ENCODE measurements around the gene PNN. TPM values are rescaled to one million over a fixed set of nuclear protein-coding genes. Genes with fewer than 3 reads are reported as not detected.
"Not testable (repeated sequence)": the region's sequence is repeated elsewhere in the genome, so short reads cannot be mapped to it uniquely, and the experiment has no call there.

The PNN gene
- polyA plus RNA-seq, 3 donors from 2014 or later = 9.5 to 34.7 (median 17.1) TPM

DNA sequence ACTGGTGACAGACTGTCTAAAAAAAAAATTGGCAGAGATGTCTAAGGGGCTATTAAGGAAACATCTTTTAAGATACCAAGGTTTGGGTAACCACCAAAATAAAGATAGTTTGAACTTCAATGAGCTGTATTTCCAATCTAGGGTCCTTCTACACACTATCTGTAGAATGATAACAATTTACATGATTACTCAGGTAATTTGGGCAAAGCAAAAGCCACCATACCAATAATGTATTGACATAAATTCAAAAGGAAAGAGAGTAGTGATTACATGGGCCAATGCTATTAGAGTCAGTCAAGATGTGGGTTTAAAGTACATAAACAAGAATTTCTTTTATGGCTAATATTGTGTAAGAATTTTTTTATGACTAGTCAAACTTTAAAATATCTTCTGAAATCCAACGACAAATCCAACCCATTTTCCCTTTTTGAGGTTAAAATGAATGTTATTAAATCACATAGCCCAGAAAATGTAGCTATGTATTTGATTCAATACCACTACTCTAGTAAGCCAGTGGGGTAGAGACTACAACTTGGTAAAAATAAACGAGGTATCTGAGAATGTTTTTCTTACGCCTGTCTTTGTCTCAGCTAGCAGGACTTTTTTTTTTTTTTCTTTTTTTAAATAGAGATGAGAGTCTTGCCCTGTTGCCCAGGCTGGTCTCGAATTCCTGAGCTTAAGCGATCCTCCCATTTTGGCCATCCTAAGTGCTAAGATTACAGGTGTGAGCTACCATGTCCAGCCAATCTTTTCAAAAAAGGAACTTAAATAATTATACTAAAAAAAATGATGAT, 10.4 kb downstream of the PNN start:
- peaks cover 0 to 5% (median 0%) of the 10 kb centered on the region in 3 donors for H3K27me3 Mint-ChIP-seq (ENCODE audit: low read depth in 3 of 3)
- peaks cover 5 to 12% (median 9%) of the 10 kb centered on the region in 3 donors for H3K36me3 Mint-ChIP-seq
- H3K4me1 Mint-ChIP-seq = peaks cover 6 to 13% of the 10 kb centered on the region in 2 donors
- DNase-seq = no peak
- H3K27ac Mint-ChIP-seq = peak overlapping the region in 2 of 6 donors; percentile 54 to 61
- no peaks in the 10 kb centered on the region for H3K9me3 Mint-ChIP-seq
- no peak overlapping the region for H3K4me3 Mint-ChIP-seq

DNA sequence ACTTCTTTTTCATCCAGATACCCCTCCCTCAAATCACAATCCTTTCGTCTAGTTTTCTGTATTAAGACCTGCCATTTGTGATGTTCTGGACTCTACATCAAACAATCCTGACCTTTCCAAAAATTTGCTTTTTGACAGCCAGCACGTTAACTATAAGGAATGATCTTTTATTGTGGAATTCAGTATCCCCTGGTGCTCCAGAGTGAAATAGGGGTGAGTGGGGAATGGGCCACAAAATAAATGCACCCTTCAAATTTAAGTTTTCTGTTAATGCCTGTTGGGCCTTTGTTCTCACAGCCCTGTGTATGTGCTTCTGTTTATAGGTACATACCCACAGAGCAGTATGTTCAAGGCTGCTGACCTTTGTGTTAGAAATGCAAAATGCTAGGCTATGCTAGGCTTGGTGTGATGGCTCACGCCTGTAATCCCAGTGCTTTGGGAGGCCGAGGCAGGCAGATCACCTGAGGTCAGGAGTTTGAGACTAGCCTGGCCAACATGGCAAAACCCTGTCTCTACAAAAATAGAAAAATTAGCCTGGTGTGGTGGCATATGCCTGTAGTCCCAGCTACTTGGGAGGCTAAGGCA, 12.0 kb downstream of the PNN start:
- DNase-seq = no peak
- Mint-ChIP-seq H3K27ac (peak overlapping the region in 2 of 6 donors; percentile 24 to 68), H3K27me3 (ENCODE audit: low read depth in 3 of 3) (peaks cover 0 to 5% (median 0%) of the 10 kb centered on the region in 3 donors), H3K4me1 (peaks cover 6 to 13% of the 10 kb centered on the region in 2 donors), H3K9me3 (no peaks in the 10 kb centered on the region), H3K36me3 (peaks cover 5 to 12% (median 9%) of the 10 kb centered on the region in 3 donors), H3K4me3 (no peak overlapping the region)

DNA sequence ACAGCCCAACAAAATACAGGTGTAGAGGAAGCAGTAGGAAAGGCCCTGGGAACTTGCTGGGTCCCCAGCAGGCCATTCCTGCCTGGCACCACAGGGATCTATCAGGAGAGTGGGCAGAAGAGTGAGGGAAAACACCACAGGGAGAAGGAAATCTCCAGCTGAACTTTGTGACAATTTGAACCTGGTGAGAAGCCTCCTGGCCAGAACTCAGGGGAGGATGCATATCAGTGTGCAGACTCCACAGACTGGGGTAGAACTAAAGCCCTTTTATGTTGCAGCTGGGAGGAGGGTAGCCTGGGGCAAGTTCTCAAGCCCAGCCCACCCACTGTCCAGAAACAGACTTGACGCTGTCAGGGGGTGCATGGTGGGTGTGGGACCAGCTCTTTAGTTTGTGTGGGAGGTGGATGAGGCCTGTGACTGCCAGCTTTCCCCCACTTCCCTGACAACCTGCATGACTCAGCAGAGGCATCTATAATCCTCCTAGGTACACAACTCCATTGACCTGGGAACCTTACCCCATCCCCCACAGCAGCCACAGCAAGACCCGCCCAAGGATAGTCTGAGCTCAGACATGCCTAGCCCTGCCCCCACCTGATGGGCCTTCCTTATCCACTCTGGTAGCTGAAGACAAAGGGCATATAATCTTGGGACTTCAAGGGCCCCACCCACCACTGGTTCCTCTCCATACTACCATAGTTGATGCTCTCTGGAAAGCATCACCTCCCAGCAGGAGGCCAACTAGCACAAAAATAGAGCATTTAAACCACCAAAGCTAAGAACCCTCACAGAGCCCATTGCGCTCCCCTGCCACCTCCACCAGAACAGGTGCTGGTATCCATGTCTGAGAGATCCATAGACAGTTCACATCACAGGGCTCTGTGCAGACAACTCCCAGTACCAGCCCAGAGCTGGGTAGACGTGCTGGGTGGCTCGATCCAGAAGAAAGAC, 28.9 kb downstream of the PNN start:
- no peaks in the 10 kb centered on the region for H3K9me3 Mint-ChIP-seq
- no peaks in the 10 kb centered on the region for H3K4me1 Mint-ChIP-seq
- peaks cover 0 to 3% (median 0%) of the 10 kb centered on the region in 3 donors for H3K27me3 Mint-ChIP-seq (ENCODE audit: low read depth in 3 of 3)
- H3K36me3 Mint-ChIP-seq = no peaks in the 10 kb centered on the region
- H3K27ac Mint-ChIP-seq = peak overlapping the region in 1 of 6 donors; percentile 2
- H3K4me3 Mint-ChIP-seq = no peak overlapping the region
- no peak for DNase-seq

DNA sequence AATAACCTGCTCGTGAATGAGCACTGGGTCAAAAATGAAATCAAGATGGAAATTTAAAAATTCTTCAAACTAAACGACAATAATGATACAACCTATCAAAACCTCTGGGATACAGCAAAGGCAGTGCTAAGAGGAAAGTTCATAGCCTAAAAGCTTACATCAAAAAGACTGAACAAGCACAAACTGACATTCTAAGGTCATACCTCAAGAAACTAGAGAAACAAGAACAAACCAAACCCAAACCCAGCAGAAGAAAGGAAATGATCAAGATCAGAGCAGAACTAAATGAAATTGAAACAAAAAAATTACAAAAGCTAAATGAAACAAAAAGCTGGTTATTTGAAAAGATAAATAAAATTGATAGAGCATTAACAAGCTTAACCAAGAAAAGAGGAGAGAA, 32.4 kb downstream of the PNN start:
- not testable (repeated sequence) for H3K9me3 Mint-ChIP-seq; H3K4me3 Mint-ChIP-seq; H3K27ac Mint-ChIP-seq; H3K36me3 Mint-ChIP-seq; H3K4me1 Mint-ChIP-seq; H3K27me3 Mint-ChIP-seq (ENCODE audit: low read depth in 3 of 3); DNase-seq

DNA sequence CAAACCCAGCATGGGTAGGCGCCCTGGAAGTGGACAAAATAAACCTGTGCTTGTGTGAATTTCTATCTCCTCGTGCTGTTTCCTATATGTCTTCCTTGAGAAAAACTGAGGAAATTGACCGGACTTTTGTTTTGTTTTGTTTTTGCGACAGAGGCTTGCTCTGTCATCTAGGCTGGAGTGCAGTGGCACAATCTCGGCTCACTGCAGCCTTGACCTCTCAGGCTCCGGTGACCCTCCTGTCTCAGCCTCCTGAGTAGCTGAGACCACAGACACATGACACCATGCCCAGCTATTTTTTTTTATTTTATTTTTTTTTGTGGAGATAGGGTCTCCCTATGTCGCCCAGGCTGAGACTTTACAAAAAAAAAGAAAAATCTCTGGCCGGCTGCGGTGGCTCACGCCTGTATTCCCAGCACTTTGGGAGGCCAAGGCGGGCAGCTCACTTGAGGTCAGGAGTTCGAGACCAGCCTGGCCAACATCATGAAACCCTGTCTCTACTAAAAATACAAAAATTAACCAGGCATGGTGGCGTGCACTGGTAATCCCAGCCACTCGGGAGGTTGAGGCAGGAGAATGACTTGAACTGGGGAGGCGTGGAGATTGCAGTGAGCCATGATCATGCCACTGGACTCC, 36.2 kb downstream of the PNN start:
- peaks cover 0 to 3% (median 0%) of the 10 kb centered on the region in 3 donors for H3K27me3 Mint-ChIP-seq (ENCODE audit: low read depth in 3 of 3)
- no peaks in the 10 kb centered on the region for H3K4me1 Mint-ChIP-seq

DNA sequence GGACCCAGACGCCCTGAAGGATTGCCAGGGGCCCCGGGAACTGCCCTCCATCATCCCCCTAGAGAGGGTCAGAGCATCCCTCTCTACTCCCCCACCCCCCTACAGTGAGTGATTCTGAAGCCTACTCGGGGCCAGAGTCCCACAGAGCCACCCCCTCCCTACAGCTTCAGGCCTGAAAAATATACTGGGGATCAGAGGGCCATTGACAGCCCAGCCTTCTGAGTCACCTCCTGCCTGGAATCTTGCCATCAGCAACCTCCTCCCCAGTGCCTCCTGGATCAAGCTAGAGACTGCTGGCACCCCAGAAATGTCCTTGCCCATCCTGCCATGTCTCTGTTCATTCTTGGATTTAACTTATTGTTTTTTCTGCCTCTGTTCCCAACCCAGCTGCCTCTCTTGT, 37.0 kb downstream of the PNN start:
- Mint-ChIP-seq H3K9me3 (no peaks in the 10 kb centered on the region), H3K4me3 (no peak overlapping the region), H3K27me3 (ENCODE audit: low read depth in 3 of 3) (peaks cover 0 to 3% (median 0%) of the 10 kb centered on the region in 3 donors), H3K4me1 (peaks cover 1 to 3% of the 10 kb centered on the region in 2 donors), H3K27ac (no peak overlapping the region), H3K36me3 (peaks cover 0 to 3% (median 0%) of the 10 kb centered on the region in 3 donors)
- no peak for DNase-seq

More for the DNA sequence above, 36.2 kb downstream of the PNN start:
- Mint-ChIP-seq H3K27ac (no peak overlapping the region), H3K36me3 (peaks cover 0 to 3% (median 0%) of the 10 kb centered on the region in 3 donors), H3K9me3 (no peaks in the 10 kb centered on the region), H3K4me3 (no peak overlapping the region)
- no peak for DNase-seq

DNA sequence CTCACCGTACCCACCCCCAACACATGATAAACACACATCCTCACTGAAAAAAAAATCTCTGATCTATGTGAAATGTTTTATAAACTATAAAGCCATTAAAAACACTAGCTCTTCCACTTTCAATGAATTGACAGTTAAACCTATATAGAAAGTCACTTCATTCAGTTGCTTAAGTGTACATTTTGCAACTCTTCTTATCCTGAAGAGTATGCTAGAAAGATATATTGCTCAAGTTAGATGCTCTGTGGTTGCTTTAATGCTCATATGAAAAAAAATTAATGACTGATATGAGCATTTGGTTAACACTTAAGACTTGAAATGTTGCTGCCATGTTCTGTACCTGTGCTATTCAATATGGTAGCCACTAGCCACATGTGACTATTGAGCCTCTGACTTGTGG, 37.6 kb downstream of the PNN start:
- H3K4me1 Mint-ChIP-seq = peaks cover 4 to 8% of the 10 kb centered on the region in 2 donors
- H3K27ac Mint-ChIP-seq = no peak overlapping the region
- H3K4me3 Mint-ChIP-seq = no peak overlapping the region
- no peaks in the 10 kb centered on the region for H3K9me3 Mint-ChIP-seq
- DNase-seq = no peak
- peaks cover 0 to 3% (median 0%) of the 10 kb centered on the region in 3 donors for H3K27me3 Mint-ChIP-seq (ENCODE audit: low read depth in 3 of 3)
- peaks cover 0 to 3% (median 0%) of the 10 kb centered on the region in 3 donors for H3K36me3 Mint-ChIP-seq

DNA sequence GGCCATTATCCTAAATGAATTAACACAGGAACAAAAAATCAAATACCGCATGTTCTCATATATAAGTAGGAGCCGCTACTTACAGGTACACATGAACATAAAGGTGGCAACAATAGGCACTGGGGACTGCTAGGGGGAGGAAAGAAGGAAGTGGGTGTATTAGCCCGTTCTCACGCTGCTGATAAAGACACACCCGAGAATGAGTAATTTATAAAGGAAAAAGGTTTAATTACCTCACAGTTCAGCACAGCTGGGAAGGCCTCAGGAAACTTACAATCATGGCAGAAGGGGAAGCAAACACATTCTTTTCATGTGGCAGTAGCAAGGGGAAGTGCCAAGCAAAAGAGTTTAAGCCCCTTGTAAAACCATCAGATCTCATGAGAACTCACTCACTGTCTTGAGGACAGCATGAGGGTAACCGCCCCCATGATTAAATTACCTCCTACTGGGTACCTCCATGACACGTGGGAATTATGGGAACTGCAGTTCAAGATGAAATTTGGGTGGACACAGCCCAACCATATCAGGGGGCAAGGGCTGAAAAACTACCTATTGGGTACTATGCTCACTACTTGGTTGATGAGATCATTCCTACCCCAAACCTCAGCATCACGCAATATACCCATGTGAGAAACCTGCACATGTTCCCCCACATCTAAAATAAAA, 42.3 kb downstream of the PNN start:
- H3K9me3 Mint-ChIP-seq = no peaks in the 10 kb centered on the region
- H3K4me3 Mint-ChIP-seq = no peak overlapping the region
- peaks cover 4 to 8% of the 10 kb centered on the region in 2 donors for H3K4me1 Mint-ChIP-seq
- H3K27ac Mint-ChIP-seq = peak overlapping the region in 2 of 6 donors; percentile 11 to 72
- DNase-seq = no peak
- H3K27me3 Mint-ChIP-seq (ENCODE audit: low read depth in 3 of 3) = peaks cover 0 to 3% (median 0%) of the 10 kb centered on the region in 3 donors
- peaks cover 0 to 3% (median 0%) of the 10 kb centered on the region in 3 donors for H3K36me3 Mint-ChIP-seq

DNA sequence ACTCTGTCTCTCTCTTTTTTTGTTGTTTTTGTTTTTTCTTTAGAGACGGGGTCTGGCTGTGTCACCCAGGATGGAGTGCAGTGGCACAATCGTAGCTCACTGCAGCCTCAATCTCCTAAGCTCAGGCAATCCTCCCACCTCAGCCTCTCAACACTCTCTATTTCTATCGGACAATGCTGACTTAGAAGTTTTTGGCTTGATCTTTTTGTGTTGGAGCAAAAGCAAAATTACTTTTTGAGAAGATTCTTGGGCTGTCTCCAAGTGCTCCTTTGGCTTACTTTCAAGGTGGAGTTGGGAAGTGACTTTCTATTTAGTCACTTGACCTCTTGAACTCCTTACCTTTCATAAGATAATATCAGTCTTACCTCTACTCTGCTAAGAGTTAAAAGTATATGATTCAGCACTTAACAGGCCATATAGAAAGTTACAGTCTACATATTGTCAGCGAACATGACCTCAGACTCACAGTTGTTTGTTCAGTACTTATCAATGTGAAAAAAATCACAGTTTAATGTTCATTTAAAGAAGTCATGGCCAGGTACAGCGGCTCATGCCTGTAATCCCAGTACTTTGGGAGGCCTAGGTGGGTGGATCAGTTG, 43.2 kb downstream of the PNN start:
- no peaks in the 10 kb centered on the region for H3K36me3 Mint-ChIP-seq
- H3K4me3 Mint-ChIP-seq = no peak overlapping the region
- H3K9me3 Mint-ChIP-seq = no peaks in the 10 kb centered on the region
- peak overlapping the region in 2 of 6 donors; percentile 2 to 35 for H3K27ac Mint-ChIP-seq
- DNase-seq = no peak
- peaks cover 4 to 8% of the 10 kb centered on the region in 2 donors for H3K4me1 Mint-ChIP-seq
- peaks cover 0 to 6% (median 0%) of the 10 kb centered on the region in 3 donors for H3K27me3 Mint-ChIP-seq (ENCODE audit: low read depth in 3 of 3)

DNA sequence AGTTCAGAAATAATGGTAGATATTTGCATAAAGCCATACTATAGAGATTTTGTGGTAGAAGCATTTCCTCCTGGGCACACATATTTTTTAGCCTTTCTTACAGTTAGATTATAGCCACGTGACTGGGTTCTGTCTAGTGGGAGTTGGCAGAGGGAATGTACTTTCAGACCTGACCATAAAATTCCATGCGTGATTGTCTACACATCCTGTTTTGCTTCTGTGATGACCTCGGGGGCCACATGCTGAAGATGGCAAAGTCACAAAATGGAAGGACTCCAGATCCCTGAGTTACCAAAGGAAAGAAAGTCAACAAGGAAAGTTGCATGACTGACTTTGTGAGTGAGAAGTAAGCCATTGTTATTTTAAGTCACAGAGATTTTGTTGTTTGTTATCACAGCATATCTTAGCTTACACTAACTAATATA, 44.0 kb downstream of the PNN start:
- Mint-ChIP-seq H3K4me1 (peaks cover 4 to 8% of the 10 kb centered on the region in 2 donors), H3K4me3 (no peak overlapping the region), H3K9me3 (no peaks in the 10 kb centered on the region), H3K27ac (no peak overlapping the region), H3K36me3 (no peaks in the 10 kb centered on the region), H3K27me3 (ENCODE audit: low read depth in 3 of 3) (peaks cover 0 to 6% (median 2%) of the 10 kb centered on the region in 3 donors)
- DNase-seq = no peak

DNA sequence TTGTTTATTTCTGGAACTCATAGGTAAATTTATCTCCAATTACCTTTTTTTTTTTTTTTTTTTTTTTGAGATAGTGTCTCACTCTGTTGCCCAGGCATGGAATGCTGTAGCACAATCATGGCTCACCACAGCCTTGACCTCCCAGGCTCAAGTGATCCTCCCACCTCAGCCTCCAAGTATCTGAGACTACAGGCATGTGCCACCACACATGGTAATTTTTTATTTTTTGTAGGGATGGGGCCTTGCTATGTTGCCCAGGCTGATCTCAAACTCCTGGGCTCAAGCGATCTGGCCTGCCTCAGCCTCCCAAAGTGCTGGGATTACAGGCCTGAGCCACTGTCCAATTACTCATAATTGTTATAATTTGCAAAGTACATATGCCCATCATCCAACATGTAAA, 45.4 kb downstream of the PNN start:
- H3K4me3 Mint-ChIP-seq; H3K36me3 Mint-ChIP-seq; H3K27ac Mint-ChIP-seq; DNase-seq; H3K27me3 Mint-ChIP-seq (ENCODE audit: low read depth in 3 of 3); H3K4me1 Mint-ChIP-seq; H3K9me3 Mint-ChIP-seq: not testable (repeated sequence)

DNA sequence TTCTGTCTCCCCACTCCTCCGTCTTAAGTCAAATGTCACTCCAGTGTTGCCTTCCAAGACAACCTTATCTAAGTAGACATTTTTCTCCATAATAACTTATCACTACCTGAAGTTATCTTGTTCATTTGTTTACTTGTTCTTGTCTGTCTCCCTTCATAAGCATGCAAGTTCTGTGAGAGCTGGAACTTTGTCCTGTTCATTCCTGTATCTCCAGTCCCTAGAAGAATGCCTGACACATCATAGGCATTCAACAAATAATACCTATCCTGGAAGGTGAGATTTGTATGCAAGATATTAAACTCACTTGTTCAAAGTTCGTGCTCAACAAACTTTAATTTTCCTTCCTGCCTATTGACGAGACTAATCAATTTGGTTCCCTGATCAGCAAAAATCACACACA, 53.0 kb downstream of the PNN start:
- no peaks in the 10 kb centered on the region for H3K9me3 Mint-ChIP-seq
- H3K27me3 Mint-ChIP-seq (ENCODE audit: low read depth in 3 of 3) = peaks cover 0 to 15% (median 8%) of the 10 kb centered on the region in 3 donors
- H3K4me3 Mint-ChIP-seq = peak overlapping the region in 3 of 5 donors; percentile 52 to 76 (median 73)
- DNase-seq = no peak
- H3K36me3 Mint-ChIP-seq = no peaks in the 10 kb centered on the region
- peaks cover 39 to 48% of the 10 kb centered on the region in 2 donors for H3K4me1 Mint-ChIP-seq
- peak overlapping the region; percentile 67 to 97 (median 94) for H3K27ac Mint-ChIP-seq

All from immature natural killer cell (primary cell).